H1 (cell line): ENCODE measurements around the gene FCAMR.

Experiments used
- CTCF ChIP-seq, 3 experiments: IDR thresholded peaks; 1 replicate in 2 of 3; 2 replicates in 1 of 3; pipeline versions ENCODE4 v1.5.1 to v1.6.1; 2011; ENCODE audit warnings: low read length in 3 of 3, mild to moderate bottlenecking in 3 of 3, inconsistent platforms in 2 of 3, low read depth in 1 of 3, moderate library complexity in 1 of 3; ENCODE audit not compliant: insufficient read depth in 1 of 3; ENCODE audit errors: control extremely low read depth in 1 of 3
- EP300 ChIP-seq, 2 experiments: IDR thresholded peaks; 1 replicate in 1 of 2; 2 replicates in 1 of 2; pipeline ENCODE4 v1.6.1; 2011 to 2012; ENCODE audit warnings: low read depth in 2 of 2, low read length in 2 of 2, mild to moderate bottlenecking in 2 of 2, borderline replicate concordance in 1 of 2, inconsistent platforms in 1 of 2, moderate library complexity in 1 of 2
- JUN ChIP-seq: IDR thresholded peaks from 2 replicates; pipeline ENCODE4 v1.6.1; 2011; ENCODE audit warnings: low read depth, mild to moderate bottlenecking, improper control_type of control experiment, low read length
- MAX ChIP-seq: IDR thresholded peaks from 2 replicates; pipeline ENCODE4 v1.6.1; 2012; ENCODE audit warnings: inconsistent platforms
- POLR2A ChIP-seq, 2 experiments: IDR thresholded peaks; 1 replicate in 1 of 2; 2 replicates in 1 of 2; pipeline ENCODE4 v1.6.1; 2011; ENCODE audit warnings: low read depth in 2 of 2, low read length in 2 of 2, mild to moderate bottlenecking in 2 of 2; ENCODE audit errors: control extremely low read depth in 1 of 2

DNA sequence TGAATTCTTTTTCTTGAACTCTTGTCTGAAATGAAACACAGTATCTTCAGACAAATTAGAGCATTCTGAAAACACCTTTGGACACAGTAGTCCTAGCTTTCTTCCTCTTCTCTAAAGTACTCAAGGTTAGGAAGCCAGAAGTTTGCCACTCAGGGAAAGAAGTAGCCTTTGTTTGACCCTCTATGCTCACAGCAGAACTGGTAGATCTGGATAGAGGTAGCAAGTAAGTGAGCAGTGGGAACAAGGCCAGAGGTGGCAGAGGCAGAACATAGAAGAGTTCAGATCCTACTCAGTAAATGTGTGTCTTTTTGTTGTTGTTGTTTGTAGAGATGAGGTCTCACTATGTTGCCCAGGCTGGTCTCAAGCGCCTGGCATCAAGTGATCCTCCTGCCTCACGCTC lies 16.6 kb downstream of the FCAMR start:
- TF ChIP-seq CTCF (IDR thresholded peaks at IDR 0.05; ENCODE audit: control extremely low read depth in 1 of 3, insufficient read depth in 1 of 3, low read depth in 1 of 3, low read length in 3 of 3) (no peak), EP300 (IDR thresholded peaks at IDR 0.05; ENCODE audit: borderline replicate concordance in 1 of 2, low read depth in 2 of 2, low read length in 2 of 2) (no peak), MAX (no peak), JUN (no peak), POLR2A (IDR thresholded peaks at IDR 0.05; ENCODE audit: control extremely low read depth in 1 of 2, low read depth in 2 of 2, low read length in 2 of 2) (no peak)
